RKO (cell line): ENCODE measurements around the gene FCGR1A.
"Not testable (repeated sequence)": the region's sequence is repeated elsewhere in the genome, so short reads cannot be mapped to it uniquely, and the experiment has no call there.

Experiments
- DNase-seq: peaks from one replicate; pipeline ENCODE4 v3.0.0-alpha.2; 2016; ENCODE audit warnings: low spot score

Gene FCGR1A

GRCh38 chr1:149832316-149833126 lies 50.0 kb downstream of the FCGR1A start:
- not testable (repeated sequence) for DNase-seq

- not testable (repeated sequence) for DNase-seq
Observed at GRCh38 chr1:149833144-149833543, 50.6 kb downstream of the FCGR1A start.

- DNase-seq: not testable (repeated sequence)
Observed at GRCh38 chr1:149841149-149841548, 58.7 kb downstream of the FCGR1A start.
